IMR-90 (cell line): ENCODE data around the gene ADCY5. TPM values are rescaled to one million over a fixed set of nuclear protein-coding genes. Genes with fewer than 3 reads are reported as not detected.

Experiments
- ATAC-seq: fragments of 200-7000 bp; cut with Tn5 transposase; 2 replicates; pipeline ENCODE4 v1.9.1; 2020; ENCODE audit warnings: low read depth, mild to moderate bottlenecking, moderate library complexity
- BruUV-seq: library from RNA; stranded (reverse); fragments of 400-500 nt; replicated peaks from 2 replicates; lab custom pipeline; 2021; lab: Mats Ljungman, UMichigan
- CTCF ChIA-PET: fragments of 300-600 bp; formaldehyde crosslinking; extraction: SDS; loops from one replicate; lab custom pipeline; 2021; ENCODE audit warnings: antibody characterized with exemption; lab: Yijun Ruan, JAX
- POLR2A ChIA-PET: fragments of 300-600 bp; sonication (Branson Sonifier 250); formaldehyde crosslinking; loops from one replicate; lab custom pipeline; 2022; ENCODE audit warnings: antibody characterized with exemption; ENCODE audit not compliant: unreplicated experiment; lab: Charles Lee
- DNase-seq: peaks from one replicate; pipeline ENCODE4 v3.0.0; 2013
- H2AFZ ChIP-seq: replicated peaks from 2 replicates; pipeline ENCODE3; 2013; ENCODE audit warnings: low read length, mild to moderate bottlenecking; ENCODE audit not compliant: poor library complexity
- H2AK5ac ChIP-seq: 2 replicates; pipeline ENCODE4 v1.6.1; 2013; ENCODE audit warnings: low read depth, low read length, inconsistent platforms
- H2AK9ac ChIP-seq: replicated peaks from 2 replicates; pipeline ENCODE3; 2013; ENCODE audit warnings: mild to moderate bottlenecking, low read depth, low read length, moderate library complexity; ENCODE audit not compliant: poor library complexity
- H2BK120ac ChIP-seq: 2 replicates; pipeline ENCODE4 v1.6.1; 2013; ENCODE audit warnings: low read depth, low read length, inconsistent platforms
- H2BK15ac ChIP-seq: 3 replicates; pipeline ENCODE4 v1.6.1; 2013; ENCODE audit warnings: low read depth, low read length, inconsistent platforms
- H2BK20ac ChIP-seq: 2 replicates; pipeline ENCODE4 v1.6.1; 2013; ENCODE audit warnings: low read depth, mild to moderate bottlenecking, inconsistent platforms, low read length, moderate library complexity
- H2BK5ac ChIP-seq: 2 replicates; pipeline ENCODE4 v1.6.1; 2013; ENCODE audit warnings: mild to moderate bottlenecking, low read depth, low read length, inconsistent platforms; ENCODE audit not compliant: poor library complexity, severe bottlenecking
- H3K14ac ChIP-seq: replicated peaks from 2 replicates; pipeline ENCODE4 v1.6.1; 2013; ENCODE audit warnings: low read depth, low read length, inconsistent platforms
- H3K18ac ChIP-seq: 2 replicates; pipeline ENCODE4 v1.6.1; 2013; ENCODE audit warnings: low read depth, low read length, control low read depth
- H3K23ac ChIP-seq: 2 replicates; pipeline ENCODE4 v1.6.1; 2013; ENCODE audit warnings: low read depth, low read length, inconsistent platforms
- H3K27ac ChIP-seq: 2 replicates; pipeline ENCODE4 v1.5.1; 2013; ENCODE audit warnings: mild to moderate bottlenecking, control low read depth, low read length; ENCODE audit not compliant: insufficient read depth
- H3K27me3 ChIP-seq: 2 replicates; pipeline ENCODE4 v1.6.1; 2013; ENCODE audit warnings: low read length; ENCODE audit not compliant: control insufficient read depth, insufficient read depth
- H3K36me3 ChIP-seq: 2 replicates; pipeline ENCODE4 v1.6.1; 2013; ENCODE audit warnings: low read length, mixed read lengths; ENCODE audit not compliant: control insufficient read depth, insufficient read depth
- H3K4ac ChIP-seq: 2 replicates; pipeline ENCODE4 v1.6.1; 2013; ENCODE audit warnings: low read depth, low read length, inconsistent platforms
- H3K4me1 ChIP-seq: 2 replicates; pipeline ENCODE4 v1.6.1; 2013; ENCODE audit warnings: low read length, mixed read lengths; ENCODE audit not compliant: control insufficient read depth, insufficient read depth
- H3K4me2 ChIP-seq: 2 replicates; pipeline ENCODE4 v1.6.1; 2013; ENCODE audit warnings: low read depth, mild to moderate bottlenecking, control low read depth, low read length, moderate library complexity
- H3K4me3 ChIP-seq: 2 replicates; pipeline ENCODE4 v1.5.1; 2013; ENCODE audit warnings: low read depth, mild to moderate bottlenecking, control low read depth, low read length, moderate library complexity; ENCODE audit not compliant: insufficient read depth
- H3K56ac ChIP-seq: 2 replicates; pipeline ENCODE4 v1.6.1; 2013; ENCODE audit warnings: low read length, inconsistent platforms; ENCODE audit not compliant: insufficient read depth; ENCODE audit errors: extremely low read depth
- H3K79me1 ChIP-seq, 2 experiments: 2 replicates each; pipeline ENCODE4 v1.6.1; 2013; ENCODE audit warnings: low read length in 2 of 2, inconsistent platforms in 1 of 2, low read depth in 1 of 2
- H3K9ac ChIP-seq: 2 replicates; pipeline ENCODE4 v1.6.1; 2013; ENCODE audit warnings: low read depth, low read length, control low read depth
- H3K9me1 ChIP-seq: 2 replicates; pipeline ENCODE4 v1.6.1; 2013; ENCODE audit warnings: low read length, inconsistent platforms; ENCODE audit not compliant: insufficient read depth
- H3K9me3 ChIP-seq: 2 replicates; pipeline ENCODE4 v1.6.1; 2013; ENCODE audit warnings: low read length; ENCODE audit not compliant: control insufficient read depth, insufficient read depth
- H4K20me1 ChIP-seq: 2 replicates; pipeline ENCODE4 v1.6.1; 2013; ENCODE audit warnings: low read length, inconsistent platforms; ENCODE audit not compliant: insufficient read depth
- H4K5ac ChIP-seq: 2 replicates; pipeline ENCODE4 v1.6.1; 2013; ENCODE audit warnings: mild to moderate bottlenecking, low read depth, low read length, control low read depth
- H4K8ac ChIP-seq, 2 experiments: 2 replicates each; pipeline ENCODE4 v1.6.1; 2013; ENCODE audit warnings: low read depth in 2 of 2, low read length in 2 of 2, control low read depth in 1 of 2, inconsistent platforms in 1 of 2
- H4K91ac ChIP-seq: 2 replicates; pipeline ENCODE4 v1.6.1; 2013; ENCODE audit warnings: low read depth, low read length, inconsistent platforms; ENCODE audit not compliant: insufficient read depth
- CTCF ChIP-seq: conservative IDR thresholded peaks from 2 replicates; pipeline ENCODE4 v1.5.1; 2012; ENCODE audit warnings: mild to moderate bottlenecking, low read depth, low read length, improper control_type of control experiment
- NFE2L2 ChIP-seq: fragments of 150-350 bp; IDR thresholded peaks from 2 replicates; pipeline ENCODE4 v1.6.1; 2016; ENCODE audit warnings: low read depth, mild to moderate bottlenecking, low read length
- POLR2A ChIP-seq: IDR thresholded peaks from 2 replicates; pipeline ENCODE4 v1.6.1; 2012; ENCODE audit warnings: mild to moderate bottlenecking, low read depth, low read length
- WGBS, 2 experiments: methylation state at CpG; one replicate each; pipeline versions ENCODE4 v1.1.5 to v1.1.7; 2013; ENCODE audit warnings: missing lambda C conversion rate in 2 of 2; ENCODE audit not compliant: insufficient read length in 1 of 2; ENCODE audit errors: extremely low coverage in 2 of 2; 5-methylcytosine and 5-hydroxymethylcytosine counted together
- dilution Hi-C: fragments of 300-500 bp; cut with HindIII; formaldehyde crosslinking; loops from one replicate; pipeline ENCODE4 v1.14.3; 2018; ENCODE audit warnings: low sequenced_read_pairs; ENCODE audit not compliant: unreplicated experiment
- in situ Hi-C: fragments of 300-500 bp; cut with MboI; formaldehyde crosslinking; loops from 3 replicates; pipeline ENCODE4 v1.14.3; 2019; ENCODE audit warnings: low sequenced_read_pairs, inconsistent platforms, mixed read lengths
- intact Hi-C: fragments of 100-400 bp; cut with micrococcal nuclease; formaldehyde crosslinking; loops from 2 replicates; pipeline ENCODE4 v1.10.0; 2022
- polyA plus RNA-seq, 3 experiments: library from polyadenylated mRNA; depleted of rRNA; stranded (reverse); fragments of >200 nt; gene quantifications; 2 replicates each; pipeline ENCODE4 v1.2.3, GENCODE V29; 2012; ENCODE audit warnings: low replicate concordance in 1 of 3
- total RNA-seq: library from RNA; depleted of rRNA; stranded (reverse); fragments of >200 nt; gene quantifications from 2 replicates; pipeline ENCODE4 v1.2.3, GENCODE V29; 2012

Gene ADCY5
- total and polyA plus RNA-seq, 2 of the 4 experiments (the other 2 are of a cell fraction) = 0.14 to 0.18 TPM

- H3K4me1 ChIP-seq = no peaks in the 10 kb centered on the region
- 50% methylated on average over 2 of the region's 15 CpGs; no CpG with 5 or more reads in 1 of the 2 experiments for WGBS, 2 experiments
- intact Hi-C loops = no loop called here
Observed at GRCh38 chr3:123324880-123325765, 123.8 kb downstream of the ADCY5 start.

More at GRCh38 chr3:123324880-123325765, 123.8 kb downstream of the ADCY5 start:
- no peaks in the 10 kb centered on the region for H3K36me3 ChIP-seq
- H3K18ac ChIP-seq = no peak overlapping the region
- peaks cover 6% of the 10 kb centered on the region; the same call in 1 of the 2 replicates for H4K20me1 ChIP-seq
- no peak overlapping the region for H3K4me2 ChIP-seq
- no peak overlapping the region for H3K27ac ChIP-seq
- H3K56ac ChIP-seq = no peak overlapping the region
- H3K9me3 ChIP-seq = no peaks in the 10 kb centered on the region
- dilution Hi-C loops = no loop called here
- H3K4me3 ChIP-seq = no peak overlapping the region
- DNase-seq = no peak
- no peak overlapping the region for H3K14ac ChIP-seq
- no peak overlapping the region for H2AK9ac ChIP-seq
- no peak overlapping the region for H4K5ac ChIP-seq
- no peak overlapping the region for H2BK20ac ChIP-seq
- TF ChIP-seq CTCF (no peak), NFE2L2 (no peak), POLR2A (no peak)
- H3K9me1 ChIP-seq = no peaks in the 10 kb centered on the region; the same call in 1 of the 2 replicates
- POLR2A ChIA-PET = no interaction called here
- CTCF ChIA-PET = no interaction called here
- H4K91ac ChIP-seq = no peak overlapping the region
- no peaks in the 10 kb centered on the region for H3K79me1 ChIP-seq
- H2BK120ac ChIP-seq = no peak overlapping the region
- in situ Hi-C loops = loop anchor here (5.0 kb wide), 2 partner anchors 162 to 232 kb away; no protein-coding TSS in a partner anchor
- H4K8ac ChIP-seq = no peak overlapping the region
- BruUV-seq = no TSS peak
- no peak for ATAC-seq
- no peak overlapping the region for H2BK5ac ChIP-seq
- H3K27me3 ChIP-seq = peaks cover 71% of the 10 kb centered on the region
- no peak overlapping the region for H2AK5ac ChIP-seq
- no peak overlapping the region for H2AFZ ChIP-seq
- no peak overlapping the region for H3K4ac ChIP-seq
- H3K9ac ChIP-seq = no peak overlapping the region
- H2BK15ac ChIP-seq = no peak overlapping the region
- no peak overlapping the region for H3K23ac ChIP-seq
